ENCODE data around the gene FLT1.

DNA sequence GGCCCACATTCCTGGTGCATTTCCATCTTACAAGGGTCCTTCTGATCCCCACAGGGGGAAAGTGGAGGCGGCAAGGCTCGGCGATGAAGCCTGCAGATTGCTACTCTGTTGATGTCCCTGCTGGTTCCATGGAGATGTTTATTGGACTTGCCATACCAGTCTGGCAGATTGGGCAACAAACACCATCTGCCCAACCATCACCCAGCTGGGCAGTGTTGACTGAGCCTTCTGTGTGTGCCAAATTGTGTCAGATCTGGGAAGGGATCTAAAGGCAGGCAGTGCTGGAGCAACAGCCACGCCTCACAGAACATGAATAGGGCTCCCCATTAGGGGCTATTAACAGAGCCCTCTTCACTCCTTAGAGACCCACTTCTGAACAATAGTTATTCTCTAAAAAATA lies 35.0 kb downstream of the FLT1 start:
- TF ChIP-seq SP1 (IDR thresholded peaks at IDR 0.05; ENCODE audit: low read depth) (no peak), EZH2 (IDR thresholded peaks at IDR 0.05) (no peak), POLR2AphosphoS5 (IDR thresholded peaks at IDR 0.05; ENCODE audit: low read depth, low read length) (no peak), POLR2A (IDR thresholded peaks at IDR 0.05; ENCODE audit: borderline replicate concordance, extremely low read depth, insufficient read depth, insufficient read length) (no peak)
- TF ChIP-seq, protein P1, sequence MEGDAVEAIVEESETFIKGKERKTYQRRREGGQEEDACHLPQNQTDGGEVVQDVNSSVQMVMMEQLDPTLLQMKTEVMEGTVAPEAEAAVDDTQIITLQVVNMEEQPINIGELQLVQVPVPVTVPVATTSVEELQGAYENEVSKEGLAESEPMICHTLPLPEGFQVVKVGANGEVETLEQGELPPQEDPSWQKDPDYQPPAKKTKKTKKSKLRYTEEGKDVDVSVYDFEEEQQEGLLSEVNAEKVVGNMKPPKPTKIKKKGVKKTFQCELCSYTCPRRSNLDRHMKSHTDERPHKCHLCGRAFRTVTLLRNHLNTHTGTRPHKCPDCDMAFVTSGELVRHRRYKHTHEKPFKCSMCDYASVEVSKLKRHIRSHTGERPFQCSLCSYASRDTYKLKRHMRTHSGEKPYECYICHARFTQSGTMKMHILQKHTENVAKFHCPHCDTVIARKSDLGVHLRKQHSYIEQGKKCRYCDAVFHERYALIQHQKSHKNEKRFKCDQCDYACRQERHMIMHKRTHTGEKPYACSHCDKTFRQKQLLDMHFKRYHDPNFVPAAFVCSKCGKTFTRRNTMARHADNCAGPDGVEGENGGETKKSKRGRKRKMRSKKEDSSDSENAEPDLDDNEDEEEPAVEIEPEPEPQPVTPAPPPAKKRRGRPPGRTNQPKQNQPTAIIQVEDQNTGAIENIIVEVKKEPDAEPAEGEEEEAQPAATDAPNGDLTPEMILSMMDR (IDR thresholded peaks at IDR 0.05 in 2 of 3, conservative IDR thresholded peaks at IDR 0.05 in 1 of 3; ENCODE audit: borderline replicate concordance in 1 of 3, insufficient read depth in 1 of 3, low read depth in 2 of 3, low read length in 2 of 3): no peak
